Mesendoderm (in vitro differentiated cells): Measurements from ENCODE around the gene IKBKE. TPM values are rescaled to one million over a fixed set of nuclear protein-coding genes. Genes with fewer than 3 reads are reported as not detected.

Experiments
- small RNA-seq: library from polyadenylated mRNA; stranded (forward); fragments of <200 nt; extraction: miRNeasy Mini kit (QIAGEN cat#:217004); gene quantifications from one replicate; pipeline ENCODE3, GENCODE V24; 2013; ENCODE audit not compliant: insufficient read depth

IKBKE gene

Small RNA genes within 50 kb of the gene (small RNA-seq; reads per million reads assigned to genes)
- gene MIR6769B, result not detected
